Measurements from ENCODE around the gene PPP1R12C. TPM values are rescaled to one million over a fixed set of nuclear protein-coding genes. Genes with fewer than 3 reads are reported as not detected.

The PPP1R12C gene
- total RNA-seq, 3 donors from 2014 or later: 68.3 to 148 (median 91.7) TPM

- intact Hi-C loops (cut with DNase I; ENCODE audit: low total_unique reads): no loop called here
- TF ChIP-seq POLR2AphosphoS5 (IDR thresholded peaks at IDR 0.05) (no peak), POLR2A (IDR thresholded peaks at IDR 0.05) (no peak), CTCF (IDR thresholded peaks at IDR 0.05) (no peak)
- H3K27me3 ChIP-seq: no peaks in the 10 kb centered on the region
- DNase-seq (ENCODE audit: low spot score in 2 of 2): no peak
- H3K9me3 ChIP-seq: no peaks in the 10 kb centered on the region
- H3K36me3 ChIP-seq: peaks cover 9% of the 10 kb centered on the region
- no peak overlapping the region for H3K4me3 ChIP-seq
- H3K27ac ChIP-seq: no peak overlapping the region
- H3K4me1 ChIP-seq: no peaks in the 10 kb centered on the region
Measured at GRCh38 chr19:55042344-55042678, 75.1 kb downstream of the PPP1R12C start.

DNA sequence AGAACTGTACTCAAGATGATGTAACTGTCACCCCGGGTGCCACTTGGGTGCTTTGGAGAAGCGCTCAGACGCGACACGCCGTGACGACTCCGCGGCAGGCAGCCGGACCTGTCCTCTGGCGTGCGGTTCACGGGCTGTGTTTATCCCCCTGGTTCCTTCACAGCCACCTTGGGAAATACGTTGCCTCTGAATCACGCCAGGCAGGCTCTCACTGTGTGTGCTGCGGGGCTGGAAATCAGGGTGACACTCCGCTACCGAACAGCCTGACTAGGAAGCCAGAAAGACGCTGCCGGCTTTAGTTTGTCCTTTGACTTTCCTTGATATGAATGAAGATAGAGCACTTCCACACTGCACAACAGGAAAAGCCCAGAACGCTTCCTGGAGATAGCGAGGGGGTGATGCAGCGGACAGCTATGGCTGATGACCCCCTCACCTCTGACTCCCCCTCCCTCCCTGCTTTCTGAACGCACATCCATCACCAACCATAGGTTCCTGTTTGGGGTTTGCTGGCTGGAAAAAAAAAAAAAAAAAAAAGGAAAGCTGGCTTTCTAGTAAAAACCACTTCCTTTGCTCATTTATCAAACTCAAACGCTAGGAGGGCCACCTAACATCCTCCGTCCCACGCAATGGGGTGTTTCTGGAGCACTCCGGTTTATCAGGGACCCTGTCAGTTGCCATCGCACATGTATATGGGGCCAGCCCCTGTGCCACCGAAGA, 75.7 kb downstream of the PPP1R12C start:
- H3K27me3 ChIP-seq: no peaks in the 10 kb centered on the region
- no peaks in the 10 kb centered on the region for H3K4me1 ChIP-seq
- no peak overlapping the region for H3K27ac ChIP-seq
- TF ChIP-seq POLR2AphosphoS5 (IDR thresholded peaks at IDR 0.05) (no peak), POLR2A (IDR thresholded peaks at IDR 0.05) (no peak), CTCF (IDR thresholded peaks at IDR 0.05) (no peak)
- no peak for DNase-seq (ENCODE audit: low spot score in 2 of 2)
- H3K36me3 ChIP-seq: peaks cover 4% of the 10 kb centered on the region
- intact Hi-C loops (cut with DNase I; ENCODE audit: low total_unique reads): no loop called here
- H3K9me3 ChIP-seq: no peaks in the 10 kb centered on the region
- no peak overlapping the region for H3K4me3 ChIP-seq

- Histone ChIP-seq H3K4me3 (no peak overlapping the region), H3K27ac (no peak overlapping the region), H3K27me3 (no peaks in the 10 kb centered on the region), H3K4me1 (no peaks in the 10 kb centered on the region), H3K36me3 (no peaks in the 10 kb centered on the region), H3K9me3 (no peaks in the 10 kb centered on the region)
- intact Hi-C loops (cut with DNase I; ENCODE audit: low total_unique reads): no loop called here
- TF ChIP-seq CTCF (IDR thresholded peaks at IDR 0.05) (no peak), POLR2A (IDR thresholded peaks at IDR 0.05) (no peak), POLR2AphosphoS5 (IDR thresholded peaks at IDR 0.05) (no peak)
- DNase-seq (ENCODE audit: low spot score in 2 of 2): no peak
Measured at GRCh38 chr19:55041244-55041626, 76.2 kb downstream of the PPP1R12C start.

Other genes starting within 250 kb of the PPP1R12C start
- gene FCAR, start 243.4 kb downstream of the PPP1R12C start, total RNA-seq: 1 to 10 TPM in 2 of 3 donors, under 1 TPM in 1; 0.66 to 2.4 (median 1.3) TPM
- under 1 TPM in 1 of 3 donors, not detected in 2; 0.33 TPM for gene NCR1, start 211.5 kb downstream of the PPP1R12C start, total RNA-seq
- gene NLRP7, start 170.1 kb downstream of the PPP1R12C start, total RNA-seq: not detected
- gene NLRP2, start 151.3 kb downstream of the PPP1R12C start, total RNA-seq: 1 to 10 TPM in 2 of 3 donors, not detected in 1; 4.3 to 8.5 TPM
- gene GP6, start 79.4 kb downstream of the PPP1R12C start, total RNA-seq: not detected
- gene RDH13, start 54.5 kb downstream of the PPP1R12C start, total RNA-seq: 10 to 100 TPM; 11.4 to 33.4 (median 22.3) TPM
- 10 to 100 TPM in 2 of 3 donors, 1 to 10 TPM in 1; 2.4 to 51.1 (median 50.1) TPM for gene EPS8L1, start 41.8 kb downstream of the PPP1R12C start, total RNA-seq
- 1 to 10 TPM in 2 of 3 donors, not detected in 1; 3.7 to 7.2 TPM for gene TNNT1, start 31.6 kb upstream of the PPP1R12C start, total RNA-seq
- gene TNNI3, start 40.1 kb upstream of the PPP1R12C start, total RNA-seq: 1 to 10 TPM in 1 of 3 donors, not detected in 2; 2.6 TPM
- 1 to 10 TPM in 2 of 3 donors, not detected in 1; 4.7 to 4.9 TPM for gene DNAAF3, start 49.0 kb upstream of the PPP1R12C start, total RNA-seq
- under 1 TPM in 1 of 3 donors, not detected in 2; under 0.01 TPM for gene SYT5, start 62.7 kb upstream of the PPP1R12C start, total RNA-seq
- gene PTPRH, start 91.9 kb upstream of the PPP1R12C start, total RNA-seq: 10 to 100 TPM in 1 of 3 donors, 1 to 10 TPM in 1, under 1 TPM in 1; 0.73 to 10.2 (median 2.1) TPM
- 1 to 10 TPM in 2 of 3 donors, under 1 TPM in 1; 0.80 to 3.6 (median 1.6) TPM for gene TMEM86B, start 111.1 kb upstream of the PPP1R12C start, total RNA-seq
- 10 to 100 TPM; 23.8 to 31.5 (median 28.2) TPM for gene PPP6R1, start 141.4 kb upstream of the PPP1R12C start, total RNA-seq
- gene HSPBP1, start 162.5 kb upstream of the PPP1R12C start, total RNA-seq: 10 to 100 TPM; 13.3 to 36.1 (median 32.6) TPM
- gene BRSK1, start 166.4 kb upstream of the PPP1R12C start, total RNA-seq: 1 to 10 TPM in 2 of 3 donors, not detected in 1; 2.5 to 4.6 TPM
- gene TMEM150B, start 207.7 kb upstream of the PPP1R12C start, total RNA-seq: 10 to 100 TPM in 1 of 3 donors, 1 to 10 TPM in 2; 1.6 to 11.8 (median 3.1) TPM
- gene KMT5C, start 222.2 kb upstream of the PPP1R12C start, total RNA-seq: 10 to 100 TPM in 2 of 3 donors, 1 to 10 TPM in 1; 6.1 to 20.8 (median 18.4) TPM
- gene COX6B2, start 237.1 kb upstream of the PPP1R12C start, total RNA-seq: 1 to 10 TPM in 1 of 3 donors, under 1 TPM in 1, not detected in 1; 0.73 to 1.3 TPM
- not detected for gene GARIN5B, start 245.6 kb upstream of the PPP1R12C start, total RNA-seq

Measured in breast epithelium (tissue), 4 donors.